PFSK-1 (cell line): ENCODE measurements around the gene SCNN1B.

Experiments
- FOXP2 ChIP-seq: optimal IDR thresholded peaks from 2 replicates; pipeline ENCODE3; 2011; ENCODE audit warnings: borderline replicate concordance, control low read depth, inconsistent platforms; ENCODE audit not compliant: insufficient read depth; ENCODE audit errors: extremely low read length, extremely low read depth
- POLR2AphosphoS5 ChIP-seq: IDR thresholded peaks from 2 replicates; pipeline ENCODE4 v1.6.1; 2012; ENCODE audit warnings: low read depth, mild to moderate bottlenecking, control low read depth, low read length, moderate library complexity
- SIN3A ChIP-seq: IDR thresholded peaks from 2 replicates; pipeline ENCODE4 v1.6.1; 2012; ENCODE audit warnings: mild to moderate bottlenecking, low read length, moderate library complexity, borderline replicate concordance; ENCODE audit not compliant: insufficient read depth
- TAF1 ChIP-seq: IDR thresholded peaks from 2 replicates; pipeline ENCODE4 v1.6.1; 2012; ENCODE audit warnings: low read length, control low read depth, borderline replicate concordance; ENCODE audit not compliant: insufficient read depth
- TF ChIP-seq, protein P1 (sequence below), 2 experiments: IDR thresholded peaks; 2 replicates each; pipeline versions ENCODE4 v1.6.1 to v1.8.0; 2011 to 2012; ENCODE audit warnings: low read depth in 2 of 2, low read length in 2 of 2, control low read depth in 1 of 2, inconsistent platforms in 1 of 2, mild to moderate bottlenecking in 1 of 2, moderate library complexity in 1 of 2; ENCODE audit not compliant: insufficient read depth in 1 of 2

The SCNN1B gene

DNA sequence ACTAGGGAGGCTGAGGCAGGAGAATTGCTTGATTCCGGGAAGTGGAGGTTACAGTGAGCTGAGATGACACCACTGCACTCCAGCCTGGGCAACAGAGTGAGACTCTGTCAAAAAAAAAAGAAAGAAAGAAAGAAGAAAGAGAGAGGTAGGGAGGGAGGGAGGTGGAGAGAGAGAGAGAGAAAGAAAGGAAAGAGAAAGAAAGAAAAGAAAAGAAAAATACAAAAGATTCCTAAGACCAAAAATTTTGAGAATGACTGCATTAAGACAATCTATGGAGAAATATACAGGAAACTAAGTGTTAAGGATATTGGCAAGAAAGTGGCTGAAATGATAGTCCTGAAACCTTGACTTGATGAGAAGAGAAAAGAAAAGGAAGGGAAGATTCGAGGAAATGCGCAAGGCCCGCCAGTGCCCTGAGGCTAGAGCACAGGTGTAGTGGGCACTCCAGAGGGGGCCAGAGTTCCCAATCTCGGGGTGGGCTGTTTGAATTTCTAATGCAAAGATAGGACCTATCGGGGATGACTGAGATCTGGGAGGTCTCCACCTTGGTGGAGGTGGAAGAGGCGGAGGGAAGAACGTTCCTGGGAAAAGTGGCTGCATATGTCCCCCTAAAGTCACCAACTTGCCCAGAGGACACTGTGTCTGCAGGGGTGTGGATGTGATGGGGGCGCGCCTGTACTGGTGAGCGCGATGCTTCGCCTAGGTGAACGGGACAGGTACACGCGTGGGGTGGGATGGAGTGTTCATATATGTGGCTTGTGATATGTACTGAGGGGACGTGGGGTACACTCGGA is 654 bp upstream of the SCNN1B start:
- TF ChIP-seq FOXP2 (no peak), POLR2AphosphoS5 (no peak), TAF1 (no peak), SIN3A (no peak)
- TF ChIP-seq, protein P1, sequence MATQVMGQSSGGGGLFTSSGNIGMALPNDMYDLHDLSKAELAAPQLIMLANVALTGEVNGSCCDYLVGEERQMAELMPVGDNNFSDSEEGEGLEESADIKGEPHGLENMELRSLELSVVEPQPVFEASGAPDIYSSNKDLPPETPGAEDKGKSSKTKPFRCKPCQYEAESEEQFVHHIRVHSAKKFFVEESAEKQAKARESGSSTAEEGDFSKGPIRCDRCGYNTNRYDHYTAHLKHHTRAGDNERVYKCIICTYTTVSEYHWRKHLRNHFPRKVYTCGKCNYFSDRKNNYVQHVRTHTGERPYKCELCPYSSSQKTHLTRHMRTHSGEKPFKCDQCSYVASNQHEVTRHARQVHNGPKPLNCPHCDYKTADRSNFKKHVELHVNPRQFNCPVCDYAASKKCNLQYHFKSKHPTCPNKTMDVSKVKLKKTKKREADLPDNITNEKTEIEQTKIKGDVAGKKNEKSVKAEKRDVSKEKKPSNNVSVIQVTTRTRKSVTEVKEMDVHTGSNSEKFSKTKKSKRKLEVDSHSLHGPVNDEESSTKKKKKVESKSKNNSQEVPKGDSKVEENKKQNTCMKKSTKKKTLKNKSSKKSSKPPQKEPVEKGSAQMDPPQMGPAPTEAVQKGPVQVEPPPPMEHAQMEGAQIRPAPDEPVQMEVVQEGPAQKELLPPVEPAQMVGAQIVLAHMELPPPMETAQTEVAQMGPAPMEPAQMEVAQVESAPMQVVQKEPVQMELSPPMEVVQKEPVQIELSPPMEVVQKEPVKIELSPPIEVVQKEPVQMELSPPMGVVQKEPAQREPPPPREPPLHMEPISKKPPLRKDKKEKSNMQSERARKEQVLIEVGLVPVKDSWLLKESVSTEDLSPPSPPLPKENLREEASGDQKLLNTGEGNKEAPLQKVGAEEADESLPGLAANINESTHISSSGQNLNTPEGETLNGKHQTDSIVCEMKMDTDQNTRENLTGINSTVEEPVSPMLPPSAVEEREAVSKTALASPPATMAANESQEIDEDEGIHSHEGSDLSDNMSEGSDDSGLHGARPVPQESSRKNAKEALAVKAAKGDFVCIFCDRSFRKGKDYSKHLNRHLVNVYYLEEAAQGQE (IDR thresholded peaks at IDR 0.05; ENCODE audit: insufficient read depth in 1 of 2, low read depth in 2 of 2, low read length in 2 of 2), result no peak

DNA sequence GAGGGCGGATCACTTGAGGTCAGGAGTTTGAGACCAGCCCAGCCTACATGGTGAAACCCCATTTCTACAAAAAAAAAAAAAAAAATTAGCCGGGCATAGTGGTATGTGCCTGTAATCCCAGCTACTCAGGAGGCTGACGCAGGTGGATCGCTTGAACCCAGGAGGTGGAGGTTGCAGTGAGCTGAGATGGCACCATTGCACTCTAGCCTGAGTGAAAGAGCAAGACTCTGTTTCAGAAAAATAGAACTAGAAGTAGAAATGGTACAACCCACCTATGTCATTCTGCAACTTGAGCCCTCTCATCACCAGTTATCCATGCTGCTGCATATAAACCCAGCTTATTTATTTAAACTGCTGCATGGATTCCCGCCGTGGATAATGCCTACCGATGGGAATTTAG is 1.6 kb downstream of the SCNN1B start:
- no peak for TF ChIP-seq SIN3A
- TF ChIP-seq FOXP2, result no peak
- TF ChIP-seq TAF1, result no peak

DNA sequence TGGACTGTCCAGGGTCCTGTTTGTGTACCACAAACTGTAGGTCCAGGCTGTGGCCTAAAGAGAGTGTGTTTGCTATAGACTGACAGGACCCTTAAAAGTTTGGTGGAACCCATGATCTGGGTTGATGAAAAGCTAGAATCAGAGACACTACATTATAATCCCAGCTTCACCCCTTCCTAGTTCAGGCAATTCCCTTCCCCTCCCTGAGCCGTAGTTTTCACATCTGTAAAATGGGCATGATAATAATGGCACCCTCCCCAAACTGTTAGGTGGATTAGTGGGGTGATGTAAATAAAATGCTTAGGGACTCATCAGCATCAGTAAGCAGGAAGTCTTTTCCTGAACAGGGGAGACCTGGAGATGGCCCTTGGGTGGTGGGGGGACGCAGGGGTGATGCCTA is 2.5 kb downstream of the SCNN1B start:
- TF ChIP-seq SIN3A, result no peak
- no peak for TF ChIP-seq TAF1
- TF ChIP-seq, protein P1 (IDR thresholded peaks at IDR 0.05; ENCODE audit: insufficient read depth in 1 of 2, low read depth in 2 of 2, low read length in 2 of 2), result no peak
- no peak for TF ChIP-seq FOXP2
- TF ChIP-seq POLR2AphosphoS5, result no peak

DNA sequence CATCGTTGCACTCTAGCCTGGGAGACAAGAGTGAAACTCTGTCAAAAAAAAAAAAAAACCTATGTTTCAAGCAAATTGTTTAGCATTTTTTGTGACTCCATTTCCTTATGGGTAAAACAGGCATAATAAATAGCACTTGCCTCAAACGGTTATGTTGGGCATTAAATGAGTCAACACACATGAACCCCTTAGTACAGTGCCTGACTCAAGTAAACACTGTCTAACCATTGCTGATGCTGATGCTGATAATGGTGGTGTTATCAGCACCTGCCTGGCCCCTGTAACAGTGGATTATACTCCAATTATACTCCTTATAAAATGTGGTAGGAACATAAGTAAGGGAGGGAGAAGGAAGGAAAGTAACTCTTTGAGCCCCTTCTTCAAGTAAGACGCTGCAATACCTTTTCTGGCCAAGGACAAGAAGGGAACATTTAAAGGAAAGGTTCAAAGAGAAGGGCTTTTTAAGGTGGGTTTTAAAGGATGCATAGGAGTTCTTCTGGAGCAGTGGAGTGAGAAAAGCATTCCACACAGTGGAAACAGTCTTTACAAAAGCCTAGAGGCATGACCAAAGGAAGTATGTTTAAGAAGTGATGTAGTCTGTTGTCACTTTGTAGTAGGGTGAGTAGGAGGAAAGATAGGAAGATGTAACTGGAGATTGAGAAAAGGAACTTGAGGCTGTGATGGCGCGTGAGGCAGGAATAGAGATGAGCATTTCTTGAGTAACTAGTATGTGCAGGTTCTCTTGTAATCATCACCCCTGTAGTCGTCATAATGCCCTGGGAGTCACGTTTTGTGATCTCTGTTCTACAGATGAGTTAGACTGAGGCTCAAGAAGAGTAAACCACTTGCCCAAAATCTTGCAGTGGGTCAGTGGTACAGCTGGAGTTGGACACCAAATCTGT is 4.3 kb downstream of the SCNN1B start:
- TF ChIP-seq, protein P1 (IDR thresholded peaks at IDR 0.05; ENCODE audit: insufficient read depth in 1 of 2, low read depth in 2 of 2, low read length in 2 of 2), result no peak
- TF ChIP-seq TAF1 (no peak), POLR2AphosphoS5 (no peak), FOXP2 (no peak), SIN3A (no peak)

DNA sequence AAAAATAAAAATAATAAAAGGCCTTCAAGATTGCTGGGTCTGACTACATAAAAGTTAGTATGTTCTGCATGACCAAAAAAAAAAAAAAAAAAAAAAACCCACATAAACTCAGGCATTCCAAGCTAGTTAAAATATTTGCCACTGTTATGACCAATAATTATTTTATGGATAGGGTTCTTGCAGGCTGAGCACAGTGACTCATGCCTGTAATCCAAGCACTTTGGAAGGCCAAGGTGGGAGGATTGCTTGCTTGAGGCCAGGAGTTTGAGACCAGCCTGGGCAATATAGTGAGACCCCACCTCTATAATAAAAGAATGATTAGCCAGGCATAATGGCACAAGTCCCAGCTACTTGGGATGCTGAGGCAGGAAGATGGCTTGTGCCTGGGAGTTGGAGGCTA is 8.1 kb downstream of the SCNN1B start:
- TF ChIP-seq SIN3A (no peak), POLR2AphosphoS5 (no peak), FOXP2 (no peak), TAF1 (no peak)
- TF ChIP-seq, protein P1 (IDR thresholded peaks at IDR 0.05; ENCODE audit: insufficient read depth in 1 of 2, low read depth in 2 of 2, low read length in 2 of 2), result no peak
